C4-2B (cell line): ENCODE results near the gene DST.

Experiments
- H3K27ac ChIP-seq: fragments of 450-650 bp; 2 replicates; pipeline ENCODE4 v1.5.1; 2017
- ZFX ChIP-seq: fragments of 450-650 bp; IDR thresholded peaks from 2 replicates; pipeline ENCODE4 v1.6.1; 2017
- TF ChIP-seq, protein P1 (sequence below): fragments of 450-650 bp; conservative IDR thresholded peaks from 2 replicates; pipeline ENCODE4 v1.5.1; 2017; ENCODE audit warnings: mild to moderate bottlenecking

DST gene

GRCh38 chr6:56642366-56643261 is at the start of gene DST:
Gene DST, minus strand, starts transcription at chr6:56642889.
- TF ChIP-seq, protein P1, sequence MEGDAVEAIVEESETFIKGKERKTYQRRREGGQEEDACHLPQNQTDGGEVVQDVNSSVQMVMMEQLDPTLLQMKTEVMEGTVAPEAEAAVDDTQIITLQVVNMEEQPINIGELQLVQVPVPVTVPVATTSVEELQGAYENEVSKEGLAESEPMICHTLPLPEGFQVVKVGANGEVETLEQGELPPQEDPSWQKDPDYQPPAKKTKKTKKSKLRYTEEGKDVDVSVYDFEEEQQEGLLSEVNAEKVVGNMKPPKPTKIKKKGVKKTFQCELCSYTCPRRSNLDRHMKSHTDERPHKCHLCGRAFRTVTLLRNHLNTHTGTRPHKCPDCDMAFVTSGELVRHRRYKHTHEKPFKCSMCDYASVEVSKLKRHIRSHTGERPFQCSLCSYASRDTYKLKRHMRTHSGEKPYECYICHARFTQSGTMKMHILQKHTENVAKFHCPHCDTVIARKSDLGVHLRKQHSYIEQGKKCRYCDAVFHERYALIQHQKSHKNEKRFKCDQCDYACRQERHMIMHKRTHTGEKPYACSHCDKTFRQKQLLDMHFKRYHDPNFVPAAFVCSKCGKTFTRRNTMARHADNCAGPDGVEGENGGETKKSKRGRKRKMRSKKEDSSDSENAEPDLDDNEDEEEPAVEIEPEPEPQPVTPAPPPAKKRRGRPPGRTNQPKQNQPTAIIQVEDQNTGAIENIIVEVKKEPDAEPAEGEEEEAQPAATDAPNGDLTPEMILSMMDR, result no peak
- no peak for TF ChIP-seq ZFX
- H3K27ac ChIP-seq, result no peak within 1 kb of the TSS

DNA sequence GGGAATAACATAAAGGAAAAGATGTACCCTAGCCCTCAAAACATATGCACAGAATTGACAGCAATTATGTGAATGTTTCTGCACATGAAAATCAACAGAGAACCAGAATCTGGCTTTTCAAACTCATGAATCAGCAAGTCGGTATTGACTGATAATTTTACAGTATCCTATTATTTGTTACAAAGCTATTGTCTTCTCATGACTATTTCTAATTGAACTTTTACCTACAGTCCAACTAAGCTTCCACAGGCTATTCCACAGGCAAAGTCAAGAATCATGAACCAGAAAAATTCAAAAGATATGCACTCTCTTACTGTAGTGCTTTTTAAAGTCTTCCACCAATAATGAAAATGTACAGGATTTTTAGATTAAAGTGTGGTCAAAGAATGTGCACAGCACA is 49.1 kb upstream of the DST start:
- no peak overlapping the region for H3K27ac ChIP-seq

GRCh38 chr6:56691286-56691595 is 48.6 kb upstream of the DST start:
- TF ChIP-seq ZFX, result no peak
- TF ChIP-seq, protein P1, result no peak

More for the DNA sequence above, 49.1 kb upstream of the DST start:
- TF ChIP-seq, protein P1, result no peak
- no peak for TF ChIP-seq ZFX

GRCh38 chr6:56690519-56691285 is 48.0 kb upstream of the DST start:
- TF ChIP-seq ZFX, result no peak
- TF ChIP-seq, protein P1, result no peak
- H3K27ac ChIP-seq, result no peak overlapping the region

More at GRCh38 chr6:56691286-56691595, 48.6 kb upstream of the DST start:
- H3K27ac ChIP-seq, result no peak overlapping the region

- H3K27ac ChIP-seq, result no peak overlapping the region
- TF ChIP-seq ZFX, result no peak
- TF ChIP-seq, protein P1, result no peak
Observed at GRCh38 chr6:56689663-56690062, 47.0 kb upstream of the DST start.

- no peak for TF ChIP-seq ZFX
- TF ChIP-seq, protein P1, result no peak
- H3K27ac ChIP-seq, result no peak overlapping the region
Observed at GRCh38 chr6:56689114-56689513, 46.4 kb upstream of the DST start.

GRCh38 chr6:56688521-56688920 is 45.8 kb upstream of the DST start:
- H3K27ac ChIP-seq, result no peak overlapping the region
- TF ChIP-seq ZFX, result no peak
- TF ChIP-seq, protein P1, result no peak
